Fibroblast of peridontal ligament (primary cell): ENCODE results near the gene ACTC1.

Experiments
- DNase-seq: peaks from one replicate; pipeline ENCODE4 v3.0.0-alpha.2; 2010; ENCODE audit errors: extremely low read depth

The ACTC1 gene

GRCh38 chr15:34757262-34757661 lies 38.1 kb downstream of the ACTC1 start:
- no peak for DNase-seq

- DNase-seq: no peak
Observed at GRCh38 chr15:34755419-34755773, 40.0 kb downstream of the ACTC1 start.

GRCh38 chr15:34754674-34755418 lies 40.5 kb downstream of the ACTC1 start, which contains the start of gene GJD2:
Gene GJD2 (minus strand): TSS chr15:34754998. CDS start chr15:34754488, 510 bp downstream.
- no peak for DNase-seq

GRCh38 chr15:34754171-34754601 lies 41.2 kb downstream of the ACTC1 start:
- no peak for DNase-seq

- peak; percentile 47 for DNase-seq
Observed at GRCh38 chr15:34753236-34753894, 42.0 kb downstream of the ACTC1 start.

GRCh38 chr15:34749691-34750090 lies 45.7 kb downstream of the ACTC1 start:
- no peak for DNase-seq
